HCT116 (cell line): ENCODE results near the gene MXRA5. TPM values are rescaled to one million over a fixed set of nuclear protein-coding genes. Genes with fewer than 3 reads are reported as not detected.

Experiments
- ATAC-seq: fragments of 200-7000 bp; cut with Tn5 transposase; 2 replicates; pipeline ENCODE4 v1.9.1; 2020; ENCODE audit warnings: mild to moderate bottlenecking, moderate library complexity
- BruUV-seq: library from RNA; stranded (reverse); fragments of 400-500 nt; replicated peaks from 2 replicates; lab custom pipeline; 2021; lab: Mats Ljungman, UMichigan
- CTCF ChIA-PET: fragments of 300-600 bp; sonication (Branson Sonifier 250); formaldehyde crosslinking; loops from one replicate; lab custom pipeline; 2021; ENCODE audit warnings: antibody characterized with exemption; lab: Charles Lee
- POLR2A ChIA-PET: fragments of 300-600, 350-600 bp; sonication (Branson Sonifier 250); formaldehyde crosslinking; loops from one replicate; lab custom pipeline; 2021; ENCODE audit warnings: antibody characterized with exemption; lab: Charles Lee
- RAD21 ChIA-PET, 2 experiments: fragments of 300-600 bp; sonication (Branson Sonifier 250); formaldehyde crosslinking; loops; one replicate each; lab custom pipeline; 2023; ENCODE audit warnings: low total read pairs in 2 of 2; ENCODE audit not compliant: uncharacterized antibody in 2 of 2, unreplicated experiment in 2 of 2, low non-redundant PET in 1 of 2; lab: Charles Lee
- DNase-seq: peaks from one replicate; pipeline ENCODE4 v3.0.0-alpha.2; 2010; ENCODE audit warnings: low read depth, low spot score
- H2AFZ ChIP-seq: fragments of 200-600 bp; shearing (Covaris generic), sonication (generic); 2 replicates; pipeline ENCODE4 v1.6.1; 2017; ENCODE audit warnings: low read depth, mixed run types, mixed read lengths, antibody characterized with exemption, low read length; ENCODE audit not compliant: poor library complexity, severe bottlenecking
- H3K27ac ChIP-seq: 2 replicates; pipeline ENCODE4 v1.5.1; 2012; ENCODE audit warnings: low read depth, low read length
- H3K27me3 ChIP-seq: fragments of 200-600 bp; sonication (generic); 2 replicates; pipeline ENCODE4 v1.6.1; 2016; ENCODE audit warnings: mixed run types, low read length, mixed read lengths; ENCODE audit not compliant: insufficient read depth
- H3K36me3 ChIP-seq, 2 experiments: fragments of 200-500 bp in 1 of 2; fragments of 200-600 bp in 1 of 2; sonication (Bioruptor generic) in 1 of 2; sonication (generic) in 1 of 2; 2 replicates each; pipeline versions ENCODE4 v1.5.1 to v1.6.1; 2014 to 2016; ENCODE audit warnings: low read length in 2 of 2, inconsistent platforms in 1 of 2, mixed read lengths in 1 of 2, mixed run types in 1 of 2; ENCODE audit not compliant: insufficient read depth in 2 of 2, control insufficient read depth in 1 of 2
- H3K4me1 ChIP-seq, 2 experiments: fragments of 200-600 bp in 1 of 2; sonication (generic) in 1 of 2; 2 replicates each; pipeline versions ENCODE4 v1.5.1 to v1.6.1; 2012 to 2017; ENCODE audit warnings: low read length in 2 of 2, inconsistent platforms in 1 of 2, mild to moderate bottlenecking in 1 of 2, mixed read lengths in 1 of 2, mixed run types in 1 of 2, moderate library complexity in 1 of 2; ENCODE audit not compliant: insufficient read depth in 2 of 2, control insufficient read depth in 1 of 2
- H3K4me2 ChIP-seq: fragments of 200-600 bp; sonication (generic); 2 replicates; pipeline ENCODE4 v1.6.1; 2017; ENCODE audit warnings: mixed run types, low read length, mixed read lengths
- H3K4me3 ChIP-seq, 2 experiments: fragments of 200-600 bp in 1 of 2; sonication (generic) in 1 of 2; replicated peaks in 1 of 2; 2 replicates each; pipeline ENCODE4 v1.5.1; 2011 to 2016; ENCODE audit warnings: low read length in 2 of 2, control low read depth in 1 of 2, low read depth in 1 of 2, mild to moderate bottlenecking in 1 of 2, mixed read lengths in 1 of 2, mixed run types in 1 of 2
- H3K79me2 ChIP-seq: fragments of 200-600 bp; sonication (generic); 2 replicates; pipeline ENCODE4 v1.6.1; 2017; ENCODE audit warnings: mild to moderate bottlenecking, mixed run types, low read length, moderate library complexity, mixed read lengths; ENCODE audit not compliant: insufficient read depth
- H3K9ac ChIP-seq: fragments of 200-600 bp; sonication (generic); 2 replicates; pipeline ENCODE4 v1.6.1; 2016; ENCODE audit warnings: low read length, mixed read lengths
- H3K9me2 ChIP-seq: fragments of 200-600 bp; sonication (generic), shearing (Covaris generic); 2 replicates; pipeline ENCODE4 v1.6.1; 2017; ENCODE audit warnings: mixed run types, mild to moderate bottlenecking, moderate library complexity; ENCODE audit not compliant: insufficient read depth
- H3K9me3 ChIP-seq, 2 experiments: fragments of 200-500 bp in 1 of 2; fragments of 200-600 bp in 1 of 2; sonication (Bioruptor generic) in 1 of 2; sonication (generic) in 1 of 2; 2 replicates each; pipeline ENCODE4 v1.6.1; 2014 to 2017; ENCODE audit warnings: low read length in 2 of 2, mixed read lengths in 2 of 2, inconsistent platforms in 1 of 2, low read depth in 1 of 2, mild to moderate bottlenecking in 1 of 2, mixed run types in 1 of 2, moderate library complexity in 1 of 2; ENCODE audit not compliant: control insufficient read depth in 1 of 2, insufficient read depth in 1 of 2
- H4K20me1 ChIP-seq: fragments of 200-600 bp; sonication (generic), shearing (Covaris generic); 2 replicates; pipeline ENCODE4 v1.6.1; 2017; ENCODE audit warnings: mixed run types, mild to moderate bottlenecking, moderate library complexity; ENCODE audit not compliant: insufficient read depth
- EZH2 ChIP-seq: fragments of 200-600 bp; sonication (generic); IDR thresholded peaks from 2 replicates; pipeline ENCODE4 v1.6.1; 2017; ENCODE audit warnings: antibody characterized with exemption, mixed run types
- FOSL1 ChIP-seq: IDR thresholded peaks from 2 replicates; pipeline ENCODE4 v1.6.1; 2012; ENCODE audit warnings: low read depth
- JUND ChIP-seq: IDR thresholded peaks from 2 replicates; pipeline ENCODE4 v1.6.1; 2012
- POLR2A ChIP-seq: IDR thresholded peaks from 2 replicates; pipeline ENCODE4 v1.7.0; 2011; ENCODE audit warnings: borderline replicate concordance; ENCODE audit not compliant: insufficient read depth, insufficient read length; ENCODE audit errors: extremely low read depth
- POLR2AphosphoS5 ChIP-seq: IDR thresholded peaks from 2 replicates; pipeline ENCODE4 v1.6.1; 2011; ENCODE audit warnings: mild to moderate bottlenecking, low read depth, low read length, moderate library complexity
- REST ChIP-seq: IDR thresholded peaks from 2 replicates; pipeline ENCODE4 v1.6.1; 2012; ENCODE audit warnings: low read depth
- SP1 ChIP-seq: IDR thresholded peaks from 2 replicates; pipeline ENCODE4 v1.6.1; 2012; ENCODE audit warnings: low read depth
- SRF ChIP-seq: IDR thresholded peaks from 2 replicates; pipeline ENCODE4 v1.6.1; 2012; ENCODE audit warnings: low read depth
- TCF7L2 ChIP-seq: IDR thresholded peaks from 2 replicates; pipeline ENCODE4 v1.7.0; 2011; ENCODE audit warnings: borderline replicate concordance, inconsistent platforms; ENCODE audit not compliant: insufficient read depth, insufficient read length; ENCODE audit errors: extremely low read depth
- ZNF274 ChIP-seq: fragments of 200-500 bp; sonication (Bioruptor generic); IDR thresholded peaks from 2 replicates; pipeline ENCODE4 v1.6.1; 2014; ENCODE audit warnings: mild to moderate bottlenecking, low read depth, low read length, inconsistent platforms
- intact Hi-C: fragments of 100-400 bp; cut with micrococcal nuclease; formaldehyde crosslinking; loops from 2 replicates; pipeline ENCODE4 v1.10.0; 2022
- total RNA-seq: library from RNA; stranded (reverse); gene quantifications from one replicate; pipeline ENCODE4 v1.2.1, GENCODE V29; 2021; ENCODE audit not compliant: unreplicated experiment

MXRA5 gene
- total RNA-seq, 1 experiment from 2014 or later: 0.02 TPM

GRCh38 chrX:3271834-3272186 lies 74.6 kb downstream of the MXRA5 start:
- Histone ChIP-seq H3K4me1 (peaks cover 0 to 11% of the 10 kb centered on the region in 2 experiments; a peak in 1 of 4 replicates), H4K20me1 (no peaks in the 10 kb centered on the region), H3K4me3 (no peak overlapping the region), H2AFZ (peak overlapping the region; percentile 54), H3K27me3 (no peaks in the 10 kb centered on the region), H3K9me3 (no peaks in the 10 kb centered on the region), H3K9me2 (no peaks in the 10 kb centered on the region), H3K4me2 (peak overlapping the region; percentile 45), H3K36me3 (no peaks in the 10 kb centered on the region), H3K27ac (no peak overlapping the region), H3K9ac (no peak overlapping the region), H3K79me2 (no peaks in the 10 kb centered on the region)
- BruUV-seq: no TSS peak
- ChIA-PET RAD21 (no interaction called here), POLR2A (no interaction called here), CTCF (no interaction called here)
- TF ChIP-seq EZH2 (no peak), SP1 (peak; percentile 38; the same call in 1 of the 2 replicates), TCF7L2 (no peak), ZNF274 (no peak), POLR2AphosphoS5 (no peak), SRF (no peak), FOSL1 (peak; percentile 51; the same call in 1 of the 2 replicates), REST (no peak), POLR2A (no peak), JUND (peak; percentile 56; the same call in 1 of the 2 replicates)
- DNase-seq (no peak), ATAC-seq (no peak; the same call in 1 of the 2 replicates)
- intact Hi-C loops: no loop called here
